GM12865 (cell line): Measurements from ENCODE around the gene ZNF511.

ENCODE experiments used
- DNase-seq: peaks from one replicate; pipeline ENCODE4 v3.0.0; 2010; ENCODE audit warnings: low read depth
- H3K4me3 ChIP-seq: 2 replicates; pipeline ENCODE4 v1.5.1; 2011; ENCODE audit warnings: mild to moderate bottlenecking, low read depth, low read length, control low read depth
- CTCF ChIP-seq: IDR thresholded peaks from 2 replicates; pipeline ENCODE4 v1.5.1; 2011; ENCODE audit warnings: low read length, control low read depth, low read depth, inconsistent platforms; ENCODE audit not compliant: insufficient read depth; ENCODE audit errors: missing control alignments

ZNF511 gene

DNA sequence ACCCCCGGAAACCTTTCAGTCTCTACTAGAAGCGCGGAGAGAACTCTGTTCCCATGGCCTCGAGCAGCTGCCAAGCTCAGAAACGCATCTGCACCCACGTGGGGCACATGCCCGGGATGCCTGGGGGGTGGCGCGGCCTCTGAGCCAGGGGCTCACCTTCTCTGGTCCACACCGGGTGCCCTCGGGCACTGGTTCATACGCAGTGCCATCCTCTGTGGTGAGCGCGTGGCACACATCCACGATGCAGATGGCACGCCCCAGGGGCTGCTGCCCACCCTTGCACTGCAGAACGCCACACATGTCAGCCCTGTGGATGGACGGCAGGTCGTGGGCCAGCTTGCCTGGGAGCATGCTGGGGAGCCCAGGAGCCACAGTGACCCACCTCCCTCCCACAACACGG lies 38.5 kb upstream of the ZNF511 start:
- H3K4me3 ChIP-seq = no peak overlapping the region
- DNase-seq = no peak
- no peak for TF ChIP-seq CTCF

DNA sequence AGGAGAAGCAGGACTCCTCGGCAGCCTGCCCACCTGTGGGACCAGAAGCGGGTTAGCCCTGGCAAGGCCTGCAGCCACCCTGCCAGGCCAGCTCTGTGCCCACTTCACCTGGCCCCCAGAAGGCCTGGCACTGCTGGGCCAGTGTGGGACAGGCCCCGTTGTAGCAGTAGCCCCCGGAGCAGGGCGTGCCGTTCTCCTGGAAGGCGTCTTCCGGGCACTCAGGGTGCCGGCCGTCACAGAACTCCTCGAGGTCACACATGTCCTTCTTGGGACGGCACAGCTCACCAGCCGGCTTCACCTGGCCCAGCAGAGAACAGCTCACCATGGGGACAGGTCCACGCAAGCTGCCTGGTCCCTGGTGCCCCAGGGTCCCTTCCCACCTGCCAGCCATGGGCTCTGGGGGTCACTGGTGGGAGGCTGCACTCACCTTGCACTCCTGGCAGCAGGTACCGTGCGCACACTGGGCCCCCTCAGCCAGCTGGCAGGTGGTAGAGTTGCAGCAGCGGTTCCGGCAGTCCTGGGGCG lies 37.9 kb upstream of the ZNF511 start:
- H3K4me3 ChIP-seq = no peak overlapping the region
- no peak for TF ChIP-seq CTCF
- no peak for DNase-seq

DNA sequence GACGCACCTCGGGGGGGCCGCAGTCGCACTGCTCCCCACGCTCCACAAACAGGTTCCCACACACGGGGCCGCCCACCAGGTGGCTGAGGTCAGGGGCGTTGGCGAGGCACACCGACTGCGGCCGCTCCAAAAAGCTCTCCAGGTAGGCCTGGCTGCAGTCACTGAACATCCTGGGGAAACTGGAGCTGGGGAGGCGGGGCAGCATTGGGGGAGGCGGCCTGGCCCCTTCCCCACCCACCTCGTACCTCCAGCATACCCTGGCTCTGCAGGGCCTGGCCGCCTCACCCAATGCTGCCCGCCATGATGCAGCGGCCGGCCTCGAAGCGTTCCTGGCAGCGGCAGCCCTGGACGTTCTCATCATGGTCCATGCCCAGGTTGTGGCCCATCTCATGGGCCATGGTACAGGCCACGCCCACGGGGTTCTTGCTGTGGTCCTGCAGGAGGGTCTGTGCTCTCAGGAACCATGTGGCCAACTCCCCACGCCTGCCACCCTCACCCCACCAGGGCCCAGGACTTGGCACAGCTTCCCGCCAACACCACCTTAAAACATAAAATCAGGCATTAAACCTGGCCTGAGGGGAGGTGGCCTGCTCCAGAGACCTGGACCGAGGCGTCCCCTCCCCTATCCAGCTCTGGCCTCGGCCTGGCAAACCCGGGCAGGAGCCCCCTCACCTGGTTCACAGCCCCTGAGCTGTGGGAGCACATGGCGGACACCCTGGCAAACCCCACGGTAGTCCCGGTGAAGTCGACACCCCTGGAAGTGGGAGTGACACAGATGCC lies 37.0 kb upstream of the ZNF511 start:
- no peak overlapping the region for H3K4me3 ChIP-seq
- no peak for TF ChIP-seq CTCF
- no peak for DNase-seq

GRCh38 chr10:133272301-133272963 lies 36.3 kb upstream of the ZNF511 start:
- H3K4me3 ChIP-seq = no peak overlapping the region
- DNase-seq = no peak
- TF ChIP-seq CTCF = no peak

DNA sequence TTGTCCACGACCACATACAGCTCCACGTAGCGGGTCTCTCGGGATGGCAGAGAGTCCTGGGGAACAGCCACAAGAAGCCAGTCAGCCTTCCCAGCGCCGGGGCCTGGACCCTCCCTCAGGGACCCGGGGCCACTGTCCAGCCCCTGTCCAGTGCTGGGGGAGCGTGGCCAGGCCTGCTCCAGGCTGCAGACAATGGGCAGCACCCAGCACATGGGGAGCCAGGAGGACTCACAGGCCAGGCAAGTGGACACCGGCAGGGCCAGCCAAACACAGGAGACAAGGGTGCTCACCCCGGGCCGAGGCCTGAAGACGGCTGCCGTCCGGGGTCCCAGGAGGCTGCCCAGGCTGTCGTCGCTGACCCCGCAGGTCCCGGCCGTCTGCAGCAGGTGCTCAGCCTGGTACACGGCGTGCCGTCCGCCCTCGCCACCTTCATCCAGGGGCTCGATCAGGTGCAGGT lies 35.7 kb upstream of the ZNF511 start:
- H3K4me3 ChIP-seq = no peak overlapping the region
- DNase-seq = no peak
- TF ChIP-seq CTCF = no peak

GRCh38 chr10:133273534-133274143 lies 35.1 kb upstream of the ZNF511 start:
- TF ChIP-seq CTCF = no peak
- DNase-seq = no peak
- no peak overlapping the region for H3K4me3 ChIP-seq
